ENCODE measurements around the gene SLAMF6. TPM values are rescaled to one million over a fixed set of nuclear protein-coding genes. Genes with fewer than 3 reads are reported as not detected.

The SLAMF6 gene
- total and polyA plus RNA-seq, 12 donors, result 0.11 to 1.8 (median 0.97) TPM; not detected in 1

DNA sequence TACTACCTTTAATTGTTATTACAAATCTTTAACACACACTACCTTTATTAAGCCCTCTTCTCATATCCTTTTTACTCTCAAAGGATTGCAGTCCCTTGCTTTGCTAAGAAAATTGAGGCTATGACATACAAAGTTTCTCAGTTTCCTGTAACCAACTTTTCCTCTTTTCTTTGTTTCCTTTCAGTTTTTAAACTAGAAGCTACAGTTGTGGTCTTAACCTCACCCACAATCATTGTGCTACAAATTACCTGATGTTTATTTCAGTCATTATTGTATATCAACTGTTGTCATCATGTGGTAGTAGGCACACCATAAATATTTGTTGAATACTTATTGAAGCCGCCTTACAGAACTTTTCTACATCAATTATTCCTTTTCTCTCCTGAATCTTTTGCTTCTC lies 51.8 kb downstream of the SLAMF6 start:
- intact Hi-C loops (cut with DNase I), result no loop called here
- H3K27ac ChIP-seq, result no peak overlapping the region
- H3K9me3 ChIP-seq (replicated peaks in 1 of 3), result no peaks in the 10 kb centered on the region
- no peaks in the 10 kb centered on the region for H3K27me3 ChIP-seq
- no peak for DNase-seq
- H3K4me1 ChIP-seq (replicated peaks in 1 of 2), result no peaks in the 10 kb centered on the region
- no peaks in the 10 kb centered on the region for H3K36me3 ChIP-seq (replicated peaks in 1 of 2)
- WGBS, 4 donors, result 81 to 93% (median 86%) methylated on average over 1 of the region's 1 CpG
- no peak overlapping the region for H3K4me3 ChIP-seq
- TF ChIP-seq POLR2A (IDR thresholded peaks at IDR 0.05), result no peak
- TF ChIP-seq, protein P1, sequence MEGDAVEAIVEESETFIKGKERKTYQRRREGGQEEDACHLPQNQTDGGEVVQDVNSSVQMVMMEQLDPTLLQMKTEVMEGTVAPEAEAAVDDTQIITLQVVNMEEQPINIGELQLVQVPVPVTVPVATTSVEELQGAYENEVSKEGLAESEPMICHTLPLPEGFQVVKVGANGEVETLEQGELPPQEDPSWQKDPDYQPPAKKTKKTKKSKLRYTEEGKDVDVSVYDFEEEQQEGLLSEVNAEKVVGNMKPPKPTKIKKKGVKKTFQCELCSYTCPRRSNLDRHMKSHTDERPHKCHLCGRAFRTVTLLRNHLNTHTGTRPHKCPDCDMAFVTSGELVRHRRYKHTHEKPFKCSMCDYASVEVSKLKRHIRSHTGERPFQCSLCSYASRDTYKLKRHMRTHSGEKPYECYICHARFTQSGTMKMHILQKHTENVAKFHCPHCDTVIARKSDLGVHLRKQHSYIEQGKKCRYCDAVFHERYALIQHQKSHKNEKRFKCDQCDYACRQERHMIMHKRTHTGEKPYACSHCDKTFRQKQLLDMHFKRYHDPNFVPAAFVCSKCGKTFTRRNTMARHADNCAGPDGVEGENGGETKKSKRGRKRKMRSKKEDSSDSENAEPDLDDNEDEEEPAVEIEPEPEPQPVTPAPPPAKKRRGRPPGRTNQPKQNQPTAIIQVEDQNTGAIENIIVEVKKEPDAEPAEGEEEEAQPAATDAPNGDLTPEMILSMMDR (IDR thresholded peaks at IDR 0.05), result no peak

- Histone ChIP-seq H3K9me3 (replicated peaks in 1 of 3) (no peaks in the 10 kb centered on the region), H3K4me3 (no peak overlapping the region), H3K27ac (no peak overlapping the region), H3K27me3 (no peaks in the 10 kb centered on the region), H3K36me3 (replicated peaks in 1 of 2) (no peaks in the 10 kb centered on the region), H3K4me1 (replicated peaks in 1 of 2) (no peaks in the 10 kb centered on the region)
- intact Hi-C loops (cut with DNase I), result no loop called here
- DNase-seq, result no peak
- no peak for TF ChIP-seq POLR2A (IDR thresholded peaks at IDR 0.05)
- TF ChIP-seq, protein P1 (IDR thresholded peaks at IDR 0.05), result no peak
Measured at GRCh38 chr1:160467576-160467975, 55.5 kb downstream of the SLAMF6 start.

GRCh38 chr1:160466961-160467360 lies 56.1 kb downstream of the SLAMF6 start:
- WGBS, 4 donors, result 73 to 82% (median 75%) methylated on average over 2 of the region's 2 CpGs
- no peaks in the 10 kb centered on the region for H3K4me1 ChIP-seq (replicated peaks in 1 of 2)
- H3K27me3 ChIP-seq, result no peaks in the 10 kb centered on the region

DNA sequence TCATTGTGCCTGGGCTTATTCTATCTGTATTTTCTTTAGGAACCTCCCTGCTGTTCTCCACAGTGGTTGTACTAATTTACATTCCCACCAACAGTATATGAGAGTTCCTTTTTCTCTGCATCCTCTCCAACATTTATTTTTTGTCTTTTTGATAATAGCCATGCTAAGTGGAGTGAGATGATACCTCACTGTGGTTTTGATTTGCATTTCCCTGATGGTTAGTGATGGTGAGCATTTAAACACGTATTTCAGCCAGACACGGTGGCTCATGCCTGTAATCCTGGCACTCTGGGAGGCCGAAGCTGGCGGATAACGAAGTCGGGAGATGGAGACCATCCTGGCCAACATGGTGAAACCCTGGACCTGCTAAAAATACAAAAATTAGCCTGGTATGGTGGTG lies 57.9 kb downstream of the SLAMF6 start:
- Histone ChIP-seq H3K9me3 (replicated peaks in 1 of 3) (no peaks in the 10 kb centered on the region), H3K4me3 (no peak overlapping the region), H3K27ac (no peak overlapping the region), H3K27me3 (no peaks in the 10 kb centered on the region), H3K36me3 (replicated peaks in 1 of 2) (no peaks in the 10 kb centered on the region), H3K4me1 (replicated peaks in 1 of 2) (no peaks in the 10 kb centered on the region)
- intact Hi-C loops (cut with DNase I), result no loop called here
- no peak for DNase-seq
- 82 to 92% (median 89%) methylated on average over 6 of the region's 6 CpGs for WGBS, 4 donors
- TF ChIP-seq, protein P1 (IDR thresholded peaks at IDR 0.05), result no peak
- no peak for TF ChIP-seq POLR2A (IDR thresholded peaks at IDR 0.05)

More at GRCh38 chr1:160466961-160467360, 56.1 kb downstream of the SLAMF6 start:
- Histone ChIP-seq H3K4me3 (no peak overlapping the region), H3K9me3 (replicated peaks in 1 of 3) (no peaks in the 10 kb centered on the region), H3K36me3 (replicated peaks in 1 of 2) (no peaks in the 10 kb centered on the region), H3K27ac (no peak overlapping the region)
- no peak for DNase-seq
- TF ChIP-seq, protein P1 (IDR thresholded peaks at IDR 0.05), result no peak
- no peak for TF ChIP-seq POLR2A (IDR thresholded peaks at IDR 0.05)
- intact Hi-C loops (cut with DNase I), result no loop called here
